ENCODE data around the gene NKD2.

NKD2 gene

DNA sequence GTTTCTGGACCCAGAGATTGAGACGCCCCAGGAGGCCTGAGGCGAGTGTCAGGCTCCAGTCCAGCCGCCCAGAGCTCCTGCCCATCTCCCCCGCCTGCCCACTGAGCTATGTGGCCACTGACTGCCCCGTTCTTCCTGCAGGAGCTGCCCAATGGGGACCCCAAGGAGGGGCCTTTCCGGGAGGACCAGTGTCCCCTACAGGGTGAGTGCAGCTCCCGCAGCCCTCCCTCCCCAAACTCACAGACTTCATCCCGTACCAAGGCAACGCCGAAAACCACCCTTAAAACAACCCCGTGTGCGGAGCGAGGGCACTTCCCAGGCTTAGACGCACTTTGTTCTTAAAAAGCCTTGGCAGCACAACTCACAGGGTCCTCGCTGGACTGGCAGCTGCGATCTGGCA lies 23.4 kb downstream of the NKD2 start:
- FAIRE-seq, result no peak

DNA sequence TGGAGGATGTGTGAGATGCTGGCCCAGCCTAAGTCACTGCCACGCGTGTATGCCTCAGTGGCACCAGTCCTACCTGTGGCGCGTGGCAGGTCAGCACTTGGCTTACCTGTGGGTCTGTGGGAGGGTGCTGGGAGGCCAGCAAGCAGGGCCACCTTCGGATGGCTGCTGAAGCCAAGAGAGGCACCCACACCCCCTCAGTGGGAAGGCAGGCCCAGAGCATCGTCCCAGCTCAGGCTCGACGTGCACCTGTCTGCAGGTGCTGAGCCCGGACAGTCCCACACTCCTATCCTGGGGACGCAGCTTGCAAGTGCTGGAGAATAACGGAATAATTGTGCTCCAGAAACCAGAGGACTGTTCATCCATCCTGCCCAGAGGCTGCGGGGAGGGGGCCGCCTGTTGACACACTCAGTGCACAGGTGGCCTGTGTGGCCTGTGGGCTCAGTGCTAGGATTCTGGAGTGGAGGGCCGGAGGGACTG lies 24.0 kb downstream of the NKD2 start:
- FAIRE-seq, result no peak

DNA sequence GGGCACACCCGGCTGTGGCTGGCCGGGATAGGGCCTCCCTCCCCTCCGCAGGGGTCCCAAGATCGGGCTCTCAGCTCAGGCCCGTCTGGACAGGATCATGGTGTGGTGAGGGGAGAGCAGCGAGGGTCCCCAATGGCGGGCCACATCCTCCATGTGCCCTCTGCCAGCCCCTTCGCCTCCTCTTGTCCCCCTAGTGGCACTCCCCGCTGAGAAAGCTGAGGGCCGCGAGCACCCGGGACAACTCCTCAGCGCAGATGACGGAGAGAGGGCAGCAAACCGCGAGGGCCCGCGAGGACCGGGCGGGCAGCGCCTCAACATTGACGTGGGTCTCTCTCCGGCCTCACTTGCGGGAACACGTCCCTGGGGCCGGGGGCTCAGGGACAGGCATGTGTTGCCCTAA lies 24.6 kb downstream of the NKD2 start:
- no peak for FAIRE-seq

DNA sequence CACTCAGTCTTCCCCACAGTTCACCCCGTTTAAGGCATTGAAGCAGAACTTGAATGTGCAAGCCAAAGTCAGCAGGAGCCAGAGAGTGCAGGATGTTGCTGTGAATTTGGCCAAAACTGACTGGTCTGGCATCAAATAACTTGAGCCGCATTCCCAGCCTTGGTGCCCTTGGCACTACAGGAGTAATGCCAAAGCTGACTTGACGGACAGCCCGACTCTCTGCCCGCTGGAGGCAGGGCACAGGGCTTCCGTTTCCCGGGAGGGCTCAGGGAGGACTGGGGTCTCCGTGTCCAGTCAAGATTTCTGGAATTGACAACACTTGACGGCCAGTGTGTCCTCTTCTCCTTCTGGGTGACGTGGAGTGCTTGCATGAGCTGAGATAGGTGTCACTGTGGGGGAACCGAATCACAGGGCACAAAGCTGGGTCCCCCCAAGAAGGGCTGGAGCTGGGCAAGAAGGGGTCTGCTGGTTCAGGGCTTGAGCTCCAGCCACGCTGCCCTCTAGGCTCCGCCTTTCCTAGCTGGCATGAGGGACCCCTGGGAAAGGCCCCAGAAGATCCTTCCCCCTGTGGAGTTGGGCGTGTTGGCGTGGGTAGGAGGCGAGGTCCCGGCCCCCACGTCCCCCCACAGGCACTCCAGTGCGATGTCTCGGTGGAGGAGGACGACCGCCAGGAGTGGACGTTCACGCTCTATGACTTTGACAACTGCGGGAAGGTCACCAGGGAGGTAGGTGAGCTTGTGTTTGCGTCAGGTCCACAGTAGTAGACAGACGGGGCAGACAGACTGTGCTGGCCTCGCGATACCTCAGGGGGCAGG lies 25.2 kb downstream of the NKD2 start:
- no peak for FAIRE-seq

DNA sequence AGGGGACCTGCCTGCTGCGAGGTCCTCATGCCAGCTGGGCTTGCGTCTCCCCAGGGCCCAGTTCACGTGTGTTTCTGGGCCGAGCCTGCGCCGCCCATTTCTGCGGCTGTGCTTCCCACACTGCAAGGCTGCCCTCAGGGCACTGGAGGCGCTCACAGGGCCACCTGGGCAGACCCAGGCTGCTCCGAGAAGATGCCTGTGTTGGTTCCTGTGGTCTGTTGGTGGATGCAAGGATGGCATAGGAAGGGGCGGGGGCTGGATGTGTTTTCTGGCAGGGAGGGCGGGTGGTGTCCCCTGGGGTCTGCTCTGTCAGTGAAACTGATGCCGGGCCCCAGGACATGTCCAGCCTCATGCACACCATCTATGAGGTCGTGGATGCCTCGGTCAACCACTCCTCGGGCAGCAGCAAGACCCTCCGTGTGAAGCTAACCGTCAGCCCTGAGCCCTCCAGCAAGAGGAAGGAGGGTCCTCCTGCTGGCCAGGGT lies 25.9 kb downstream of the NKD2 start:
- FAIRE-seq, result no peak

DNA sequence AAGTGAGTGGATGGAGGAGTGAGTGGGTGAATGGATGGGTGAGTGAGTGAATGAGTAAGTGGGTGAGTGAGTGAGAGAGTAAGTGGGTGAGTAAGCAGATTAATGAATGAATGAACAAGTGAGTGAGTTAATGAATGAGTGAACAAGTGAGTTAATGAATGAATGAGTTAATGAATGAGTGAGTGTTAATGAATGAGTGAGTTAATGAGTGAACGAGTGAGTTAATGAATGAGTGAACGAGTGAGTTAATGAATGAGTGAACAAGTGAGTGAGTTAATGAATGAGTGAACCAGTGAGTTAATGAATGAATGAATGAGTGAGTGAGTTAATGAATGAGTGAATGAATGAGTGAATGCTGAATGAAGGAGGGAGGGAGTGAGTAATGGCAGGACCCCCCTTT lies 26.4 kb downstream of the NKD2 start:
- no peak for FAIRE-seq

DNA sequence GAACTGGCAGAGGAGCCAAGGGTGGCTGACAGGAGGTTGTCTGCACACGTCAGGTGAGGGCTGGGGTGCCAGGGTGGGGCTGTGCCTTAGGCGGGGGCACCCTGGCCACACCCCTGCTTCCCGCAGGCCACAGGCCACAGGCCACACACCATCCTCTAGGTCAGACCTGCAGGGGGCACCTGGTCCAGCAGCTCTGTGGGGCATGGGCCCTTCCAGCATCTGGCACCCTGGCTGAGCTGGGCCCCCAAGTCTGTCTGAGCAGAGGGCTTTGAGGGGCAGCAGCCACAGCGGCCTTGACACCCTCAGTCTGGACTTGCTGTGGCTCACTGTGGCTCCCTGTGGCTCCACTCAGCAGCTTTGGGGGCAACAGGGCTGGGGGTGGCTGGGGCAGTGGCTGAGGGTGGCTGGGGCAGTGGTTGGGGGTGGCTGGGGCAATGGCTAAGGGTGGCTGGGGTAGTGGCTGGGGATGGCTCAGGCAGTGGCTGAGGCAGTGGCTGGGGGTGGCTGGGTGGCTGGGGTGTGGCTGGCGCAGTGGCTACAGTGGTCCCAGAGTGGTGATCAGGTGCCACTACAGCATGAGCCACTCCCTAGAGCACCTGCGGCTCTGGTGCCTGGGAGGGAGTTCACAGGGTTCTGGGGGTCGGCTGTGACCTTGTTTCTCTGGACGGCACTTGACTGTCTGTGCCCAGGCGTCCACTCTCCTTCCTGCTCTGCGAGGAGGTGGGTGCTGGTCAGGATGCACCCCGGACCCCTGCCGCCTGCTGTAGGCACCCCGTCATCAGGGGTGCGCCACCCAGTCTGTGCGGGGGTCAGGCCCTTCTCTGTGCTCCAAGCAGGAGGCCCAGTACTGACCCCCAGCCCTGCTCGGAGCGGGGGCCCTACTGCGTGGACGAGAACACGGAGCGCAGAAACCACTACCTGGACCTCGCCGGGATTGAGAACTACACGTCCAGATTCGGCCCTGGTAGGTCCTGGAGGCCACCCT lies 27.1 kb downstream of the NKD2 start:
- FAIRE-seq, result no peak

DNA sequence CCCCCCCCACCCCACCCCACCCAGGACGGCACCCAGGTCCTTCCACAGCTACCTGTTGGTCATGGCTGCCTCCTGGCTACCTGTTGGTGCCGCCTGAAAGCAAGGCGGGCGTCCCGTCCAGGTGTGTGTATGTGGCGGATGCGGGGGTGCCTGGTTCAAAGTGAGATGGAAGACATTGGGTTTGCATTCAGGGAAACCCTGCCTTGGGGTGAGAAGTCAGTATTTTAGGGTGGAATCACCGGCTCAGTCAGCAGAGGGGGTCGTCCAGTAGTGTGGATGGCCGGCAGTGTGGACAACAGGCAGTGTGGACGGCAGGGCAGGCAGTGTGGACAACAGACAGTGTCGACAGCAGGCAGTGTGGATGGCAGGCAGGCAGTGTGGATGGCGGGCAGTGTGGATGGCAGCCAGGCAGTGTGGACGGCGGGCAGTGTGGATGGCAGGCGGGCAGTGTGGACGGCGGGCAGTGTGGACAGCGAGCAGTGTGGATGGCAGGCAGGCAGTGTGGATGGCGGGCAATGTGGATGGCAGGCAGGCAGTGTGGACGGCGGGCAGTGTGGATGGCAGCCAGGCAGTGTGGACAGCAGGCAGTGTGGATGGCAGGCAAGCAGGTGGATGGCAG lies 28.0 kb downstream of the NKD2 start:
- FAIRE-seq, result no peak

DNA sequence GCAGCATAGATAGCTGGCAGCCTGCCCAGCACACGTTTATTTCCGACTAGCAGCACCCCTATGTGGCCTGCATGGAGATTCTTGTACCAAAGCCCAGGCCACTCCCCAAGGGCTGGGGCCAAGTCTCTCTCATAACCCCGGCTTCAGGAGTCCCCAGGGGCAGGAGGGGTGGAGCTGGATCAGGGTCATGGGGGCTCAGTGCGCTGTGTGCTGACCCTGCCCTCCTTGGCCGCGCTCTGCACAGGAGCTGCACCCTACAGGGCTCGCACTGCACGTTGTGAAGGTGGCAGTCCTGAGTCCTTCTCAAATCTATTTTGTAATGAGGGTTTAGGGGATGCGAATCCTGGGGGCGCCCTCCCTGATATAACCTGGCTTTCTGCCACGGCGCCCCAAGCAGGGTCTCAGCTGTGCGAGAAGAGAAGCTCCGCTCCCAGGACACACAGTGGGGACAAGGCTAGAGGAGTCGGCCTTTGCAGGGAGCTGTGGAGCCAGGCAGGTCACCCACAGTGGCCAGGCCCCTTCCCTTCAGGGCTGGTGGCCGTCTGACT lies 28.6 kb downstream of the NKD2 start:
- FAIRE-seq, result no peak

DNA sequence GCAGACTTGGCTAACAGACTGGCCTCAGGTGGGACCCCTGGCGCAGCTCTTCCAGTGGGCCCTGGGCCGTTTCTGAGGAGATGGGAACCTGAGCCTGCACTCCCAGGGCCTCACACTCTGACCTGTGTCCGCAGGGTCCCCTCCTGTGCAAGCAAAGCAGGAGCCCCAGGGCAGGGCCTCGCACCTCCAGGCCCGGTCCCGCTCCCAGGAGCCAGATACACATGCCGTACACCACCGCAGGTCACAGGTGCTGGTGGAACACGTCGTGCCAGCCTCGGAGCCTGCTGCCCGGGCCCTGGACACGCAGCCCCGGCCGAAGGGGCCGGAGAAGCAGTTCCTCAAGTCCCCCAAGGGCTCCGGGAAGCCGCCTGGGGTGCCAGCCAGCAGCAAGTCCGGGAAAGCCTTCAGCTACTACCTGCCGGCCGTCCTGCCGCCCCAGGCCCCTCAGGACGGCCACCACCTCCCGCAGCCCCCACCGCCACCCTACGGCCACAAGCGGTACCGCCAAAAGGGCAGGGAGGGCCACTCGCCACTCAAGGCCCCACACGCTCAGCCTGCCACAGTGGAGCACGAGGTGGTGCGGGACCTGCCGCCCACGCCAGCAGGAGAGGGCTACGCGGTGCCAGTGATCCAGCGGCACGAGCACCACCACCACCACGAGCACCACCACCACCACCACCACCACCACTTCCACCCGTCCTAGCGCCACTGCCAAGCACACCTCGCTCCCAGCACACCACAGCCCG lies 29.2 kb downstream of the NKD2 start:
- FAIRE-seq, result no peak

DNA sequence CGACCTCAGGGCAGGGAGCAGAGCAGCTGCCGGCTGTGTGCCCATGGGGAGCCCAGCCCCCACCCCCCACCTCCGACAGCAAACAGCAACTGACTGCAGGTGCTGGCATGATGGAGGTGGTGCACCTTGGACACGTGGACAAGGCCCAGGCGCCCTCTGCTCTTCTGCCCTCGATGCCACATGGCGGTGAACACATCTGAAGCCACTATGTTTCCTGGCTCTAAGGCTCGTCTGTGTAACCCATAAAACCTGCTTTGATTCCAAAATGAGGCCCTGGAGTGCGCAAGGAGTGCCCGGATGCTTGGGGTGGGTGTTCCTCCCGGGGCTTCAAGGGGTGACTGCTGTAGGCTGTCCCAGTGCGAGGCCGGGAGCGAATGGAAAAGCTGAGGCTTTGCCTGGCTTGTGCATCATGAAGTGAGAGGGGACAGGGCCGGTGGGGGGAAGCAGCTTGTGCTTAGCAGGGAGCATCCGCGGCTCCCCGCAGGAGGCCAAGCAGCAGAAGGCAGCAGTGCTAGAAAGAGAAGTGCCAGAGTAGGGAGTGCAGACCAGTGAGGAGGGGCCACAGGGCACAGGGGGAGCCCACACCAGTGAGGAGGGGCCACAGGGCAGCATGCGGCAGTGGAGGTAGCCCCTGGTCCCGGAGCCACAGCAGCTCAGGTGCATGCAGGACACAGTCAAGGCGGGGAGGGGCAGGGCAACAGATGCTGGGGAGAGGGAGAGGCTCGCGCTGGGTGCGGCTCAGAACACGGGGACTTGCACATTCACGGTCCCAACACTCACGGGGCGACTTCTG lies 30.0 kb downstream of the NKD2 start:
- no peak for FAIRE-seq

DNA sequence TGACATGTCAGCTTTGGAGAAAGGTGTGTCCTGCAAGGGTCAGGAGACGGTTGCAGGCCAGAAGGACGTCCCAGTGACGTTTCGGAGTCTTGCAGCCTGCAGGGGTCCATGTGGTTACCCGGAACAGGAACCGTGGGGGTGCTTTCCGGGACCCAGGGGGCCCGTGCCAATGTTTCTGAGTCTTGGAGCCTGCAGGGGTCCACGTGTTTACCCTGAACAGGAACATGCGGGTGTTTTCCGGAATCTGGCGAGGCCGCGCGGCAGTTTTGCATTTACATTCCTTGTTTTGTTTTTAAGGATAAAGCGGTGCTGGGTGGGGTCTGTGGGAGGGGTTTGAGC lies 30.6 kb downstream of the NKD2 start:
- no peak for FAIRE-seq

DNA sequence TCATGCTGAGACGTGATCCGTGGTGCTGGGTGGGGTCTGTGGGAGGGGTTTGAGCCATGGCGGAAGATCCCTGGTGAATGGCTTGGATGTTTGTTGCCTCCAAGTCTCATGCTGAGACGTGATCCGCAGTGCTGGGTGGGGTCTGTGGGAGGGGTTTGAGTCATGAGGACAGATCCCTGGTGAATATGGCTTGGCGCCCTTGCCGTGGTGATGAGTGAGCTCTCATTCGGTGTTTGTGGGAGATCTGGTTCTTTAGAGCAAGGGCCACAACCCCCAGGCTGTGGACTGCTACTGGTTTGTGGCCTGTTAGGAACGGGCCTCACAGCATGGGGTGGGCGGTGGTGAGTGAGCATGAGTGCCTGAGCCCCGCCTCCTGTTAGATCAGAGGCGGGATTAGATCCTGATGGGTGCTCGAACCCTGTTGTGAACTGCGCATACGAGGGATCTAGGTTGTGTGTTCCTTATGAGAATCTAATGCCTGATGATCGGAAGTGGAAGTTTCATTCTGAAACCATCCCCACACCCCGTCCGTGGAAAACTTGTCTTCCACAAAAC lies 31.2 kb downstream of the NKD2 start:
- FAIRE-seq, result no peak

DNA sequence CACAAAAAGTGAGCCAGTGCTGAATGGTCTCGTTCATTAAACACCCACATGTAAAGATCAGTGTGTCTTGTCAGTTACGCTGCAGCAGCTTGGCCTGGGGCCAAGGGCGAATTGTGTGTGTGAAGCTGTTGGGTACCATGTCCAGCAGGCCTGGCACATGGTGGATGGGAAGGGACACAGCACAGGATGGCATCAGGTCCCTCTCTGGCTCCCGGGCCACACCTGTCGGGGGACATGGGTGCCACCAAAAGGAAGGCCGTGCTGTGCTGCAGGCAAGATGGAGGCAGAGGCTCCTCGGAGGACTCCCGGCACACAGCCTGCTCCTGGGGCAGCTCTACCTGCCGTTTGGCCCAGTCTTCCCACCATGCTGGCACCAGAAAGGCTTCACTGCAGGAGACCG lies 32.0 kb downstream of the NKD2 start:
- FAIRE-seq, result no peak

DNA sequence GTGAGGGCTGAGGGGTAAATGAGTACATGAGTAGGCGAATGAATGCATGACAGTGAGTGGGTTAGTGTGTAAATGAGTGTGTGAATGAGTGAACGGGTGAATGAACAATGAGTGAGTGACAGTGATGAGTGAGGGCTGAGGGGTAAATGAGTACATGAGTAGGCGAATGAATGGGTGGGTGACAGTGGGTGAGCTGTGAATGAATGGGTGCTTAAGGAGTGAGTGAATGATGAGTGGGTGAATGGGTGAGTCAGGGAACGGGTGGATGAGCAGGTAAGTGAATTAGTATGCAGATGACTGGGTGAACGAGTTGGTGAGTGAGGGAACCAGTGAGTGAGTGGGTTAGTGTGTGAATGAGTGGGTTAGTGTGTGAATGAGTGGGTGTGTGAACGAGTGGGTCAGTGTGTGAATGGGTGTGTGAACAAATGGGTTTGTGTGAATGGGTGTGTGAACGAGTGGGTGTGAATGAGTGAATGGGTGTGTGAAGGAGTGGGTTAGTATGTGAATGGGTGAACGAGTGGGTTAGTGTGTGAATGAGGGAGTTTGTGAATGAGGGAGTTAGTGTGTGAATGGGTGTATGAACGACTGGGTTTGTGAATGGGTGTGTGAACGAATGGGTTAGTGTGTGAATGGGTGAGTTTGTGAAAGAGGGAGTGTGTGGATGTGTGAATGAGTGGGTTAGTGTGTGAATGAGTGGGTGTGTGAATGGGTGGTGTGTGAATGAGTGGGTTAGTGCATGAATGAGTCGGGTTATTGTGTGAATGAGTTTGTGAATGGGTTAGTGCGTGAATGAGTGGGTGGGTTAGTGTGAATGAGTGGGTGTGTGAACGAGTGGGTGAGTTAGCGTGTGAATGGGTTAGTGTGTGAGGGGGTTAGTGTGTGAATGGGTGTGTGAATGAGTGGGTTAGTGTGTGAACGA lies 32.9 kb downstream of the NKD2 start:
- FAIRE-seq, result no peak

DNA sequence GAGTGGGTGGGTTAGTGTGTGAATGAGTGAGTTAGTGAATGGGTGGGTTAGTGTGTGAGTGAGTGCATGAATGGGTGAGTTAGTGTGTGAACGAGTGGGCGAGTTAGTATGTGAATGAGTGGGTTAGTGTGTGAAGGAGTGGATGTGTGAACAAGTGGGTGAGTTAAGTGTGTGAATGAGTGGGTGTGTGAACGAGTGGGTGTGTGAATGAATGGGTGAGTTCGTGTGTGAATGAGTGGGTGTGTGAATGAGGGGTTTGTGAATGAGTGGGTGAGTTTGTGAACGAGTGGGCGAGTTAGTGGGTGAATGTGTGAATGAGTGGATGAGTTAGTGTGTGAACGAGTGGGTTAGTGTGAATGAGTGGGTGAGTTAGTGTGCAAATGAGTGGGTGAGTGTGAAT lies 34.0 kb downstream of the NKD2 start:
- no peak for FAIRE-seq

DNA sequence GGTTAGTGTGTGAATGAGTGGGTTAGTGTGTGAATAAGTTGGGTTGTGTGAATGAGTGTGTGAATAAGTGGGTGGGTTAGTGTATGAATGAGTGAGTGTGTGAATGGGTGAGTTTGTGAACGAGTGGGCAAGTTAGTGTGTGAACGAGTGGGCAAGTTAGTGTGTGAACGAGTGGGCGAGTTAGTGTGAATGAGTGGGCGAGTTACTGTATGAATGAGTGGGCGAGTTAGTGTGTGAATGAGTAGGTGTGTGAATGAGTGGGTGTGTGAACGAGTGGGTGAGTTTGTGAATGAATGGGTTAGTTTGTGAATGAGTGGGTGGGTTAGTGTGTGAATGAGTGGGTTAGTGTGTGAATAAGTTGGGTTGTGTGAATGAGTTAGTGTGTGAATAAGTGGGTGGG lies 34.7 kb downstream of the NKD2 start:
- no peak for FAIRE-seq

DNA sequence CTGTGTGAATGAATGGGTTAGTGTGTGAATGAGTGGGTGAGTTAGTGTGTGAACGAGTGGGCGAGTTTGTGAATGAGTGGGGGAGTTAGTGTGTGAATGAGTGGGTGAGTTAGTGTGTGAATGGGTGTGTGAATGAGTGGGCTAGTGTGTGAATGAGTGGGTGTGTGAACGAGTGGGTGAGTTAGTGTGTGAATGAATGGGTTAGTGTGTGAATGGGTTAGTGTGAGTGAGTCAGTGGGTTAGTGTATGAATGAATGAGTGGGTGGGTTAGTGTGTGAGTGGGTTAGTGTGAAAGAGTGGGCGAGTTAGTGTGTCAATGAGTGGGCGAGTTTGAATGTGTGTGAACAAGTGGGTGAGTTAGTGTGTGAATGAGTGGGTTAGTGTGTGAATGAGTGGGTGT lies 35.5 kb downstream of the NKD2 start:
- FAIRE-seq, result no peak

DNA sequence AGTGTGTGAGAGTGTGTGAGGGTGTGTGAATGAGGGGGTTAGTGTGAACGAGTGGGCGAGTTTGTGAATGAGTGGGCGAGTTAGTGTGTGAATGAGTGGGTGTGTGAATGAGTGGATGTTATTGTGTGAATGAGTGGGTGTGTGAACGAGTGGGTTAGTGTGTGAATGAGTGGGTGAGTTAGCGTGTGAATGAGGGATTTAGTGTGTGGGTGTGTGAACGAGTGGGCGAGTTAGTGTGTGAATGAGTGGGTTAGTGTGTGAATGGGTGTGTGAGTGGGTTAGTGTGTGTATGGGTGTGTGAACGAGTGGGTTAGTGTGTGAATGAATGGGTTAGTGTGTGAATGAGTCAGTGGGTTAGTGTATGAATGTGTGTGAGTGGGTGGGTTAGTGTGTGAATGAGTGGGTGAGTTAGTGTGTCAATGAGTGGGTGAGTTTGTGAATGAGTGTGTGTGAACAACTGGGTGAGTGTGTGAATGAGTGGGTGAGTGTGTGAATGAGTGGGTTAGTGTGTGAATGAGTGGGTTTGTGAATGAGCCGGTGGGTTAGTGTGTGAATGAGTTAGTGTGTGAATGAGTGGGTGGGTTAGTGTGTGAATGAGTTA lies 37.5 kb downstream of the NKD2 start:
- FAIRE-seq, result no peak
